Activated CD4-positive, CD25-positive, alpha-beta regulatory T cell treated with anti-CD3 and anti-CD28 coated beads, Interleukin-2, amount 50 U/mL, for 24 hours (primary cell): Measurements from ENCODE around the gene CDHR3.
"Not testable (repeated sequence)": the region's sequence is repeated elsewhere in the genome, so short reads cannot be mapped to it uniquely, and the experiment has no call there.

Experiments used
- ATAC-seq, 2 donors: fragments of 150-1000 bp; cut with Tn5 transposase; one replicate each; pipeline ENCODE4 v1.10.0; 2021; ENCODE audit warnings: mild to moderate bottlenecking in 1 of 2, moderate library complexity in 1 of 2

Gene CDHR3

DNA sequence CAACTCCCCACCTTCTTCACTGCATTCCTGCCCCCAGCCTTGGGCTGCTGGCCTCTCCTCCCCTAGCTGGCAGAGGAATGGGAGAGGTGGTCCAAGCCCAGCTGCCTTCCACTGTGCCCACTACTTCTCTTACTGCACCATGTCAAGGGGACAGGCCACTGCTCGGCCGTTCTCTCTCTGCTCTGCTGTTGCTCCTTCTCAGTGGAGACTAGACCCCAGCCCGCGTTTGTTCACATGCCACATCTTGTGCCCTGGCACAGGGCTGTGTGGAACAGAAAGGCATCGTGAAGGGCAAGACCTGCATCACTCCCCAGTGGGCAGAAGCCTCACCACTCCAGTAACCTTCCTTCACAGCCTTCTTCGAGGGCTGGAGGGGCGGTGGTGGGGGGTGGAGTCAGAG lies 711 bp upstream of the CDHR3 start:
- no peak for ATAC-seq

GRCh38 chr7:105971845-105972244 lies 8.8 kb downstream of the CDHR3 start:
- ATAC-seq = no peak

GRCh38 chr7:105972276-105972675 lies 9.2 kb downstream of the CDHR3 start:
- ATAC-seq = no peak

DNA sequence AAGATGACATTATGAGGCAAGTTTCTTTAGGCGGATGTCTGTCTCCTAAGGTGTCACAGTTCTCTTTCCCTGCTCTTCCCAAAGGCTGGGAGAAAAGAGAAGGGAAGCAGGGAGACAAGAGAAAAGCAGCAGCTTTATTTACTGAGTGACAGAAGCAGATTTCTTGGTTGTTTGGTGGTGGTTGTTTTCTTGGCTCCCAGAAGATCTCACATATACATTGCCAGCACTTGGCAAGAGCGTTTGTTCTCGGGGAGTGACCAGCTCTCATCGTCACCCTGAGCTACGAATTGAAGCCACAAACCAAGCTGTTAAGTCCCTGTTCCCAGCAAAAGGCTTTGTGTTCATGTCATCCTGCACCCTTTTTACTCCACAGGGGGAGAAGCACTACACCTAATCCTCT lies 11.4 kb downstream of the CDHR3 start:
- no peak for ATAC-seq

DNA sequence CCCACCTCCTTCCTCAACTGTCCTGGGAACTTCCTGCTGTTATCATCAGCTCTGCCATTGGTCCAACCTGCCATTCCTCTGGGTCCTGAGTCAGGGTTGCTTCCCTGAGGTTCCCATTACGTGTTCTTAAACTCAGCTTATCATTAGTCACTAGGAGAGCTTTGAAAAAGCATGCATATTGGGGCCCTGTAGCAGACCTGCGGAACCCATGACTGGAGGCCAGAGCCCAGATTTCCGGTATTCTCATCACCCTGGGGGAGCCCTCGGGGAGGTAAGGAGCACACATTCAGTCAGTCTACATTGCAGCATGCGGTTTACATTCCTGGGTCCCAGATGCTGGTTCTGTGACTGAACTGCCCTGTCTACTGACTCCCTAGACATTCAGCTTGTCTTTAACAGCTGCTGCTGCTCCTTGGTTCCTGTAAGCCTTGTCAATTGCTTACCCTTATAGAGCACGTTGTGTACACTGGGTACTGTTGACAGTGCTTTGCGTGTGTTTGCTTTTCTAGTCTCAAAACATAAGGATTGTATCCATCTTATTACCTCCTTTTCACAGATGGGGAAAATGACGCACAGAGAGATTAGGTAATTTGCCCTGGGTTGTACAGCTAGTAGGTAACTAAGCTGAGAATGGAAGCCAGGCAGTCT lies 12.8 kb downstream of the CDHR3 start:
- no peak for ATAC-seq

GRCh38 chr7:105976868-105977267 lies 13.8 kb downstream of the CDHR3 start:
- ATAC-seq = no peak

- no peak for ATAC-seq
Observed at GRCh38 chr7:105978035-105978434, 15.0 kb downstream of the CDHR3 start.

DNA sequence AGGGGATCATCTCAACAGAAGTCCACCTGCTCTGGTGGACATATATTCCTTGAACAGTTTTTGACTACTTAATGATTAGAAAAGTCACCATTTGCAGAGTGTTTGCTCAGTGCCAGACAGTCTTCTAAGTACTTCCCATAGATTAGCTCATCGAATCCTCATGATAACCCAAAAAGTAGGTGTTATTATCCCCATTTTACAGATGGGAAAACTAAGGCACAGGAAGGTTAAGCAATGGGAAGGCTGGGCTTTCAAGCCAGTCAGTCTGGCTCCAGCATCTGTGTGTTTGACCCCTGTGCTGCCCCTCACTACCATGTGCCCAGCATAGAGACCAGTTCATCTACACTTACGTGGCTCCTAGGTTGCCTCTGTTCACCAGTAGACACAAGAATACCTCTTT lies 15.9 kb downstream of the CDHR3 start:
- ATAC-seq = no peak

DNA sequence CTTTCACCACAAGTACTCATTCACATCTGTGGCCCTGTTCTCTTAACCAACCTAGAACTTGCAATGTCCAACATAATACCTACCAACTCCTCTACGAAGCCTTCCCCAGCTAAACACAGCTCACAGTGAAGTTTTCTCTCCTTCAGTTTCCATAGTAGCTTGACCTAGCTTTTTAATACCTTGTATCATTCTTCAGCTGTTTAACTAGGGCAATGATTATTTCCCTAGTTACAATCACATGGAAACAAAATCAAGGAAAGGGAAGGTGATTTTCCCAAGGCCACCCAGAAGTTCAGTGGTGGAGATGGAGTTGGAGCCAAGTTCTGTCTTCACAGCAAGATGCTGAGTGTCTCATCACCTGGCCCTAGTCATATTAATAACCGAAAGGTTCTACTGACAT lies 16.3 kb downstream of the CDHR3 start:
- ATAC-seq = no peak

DNA sequence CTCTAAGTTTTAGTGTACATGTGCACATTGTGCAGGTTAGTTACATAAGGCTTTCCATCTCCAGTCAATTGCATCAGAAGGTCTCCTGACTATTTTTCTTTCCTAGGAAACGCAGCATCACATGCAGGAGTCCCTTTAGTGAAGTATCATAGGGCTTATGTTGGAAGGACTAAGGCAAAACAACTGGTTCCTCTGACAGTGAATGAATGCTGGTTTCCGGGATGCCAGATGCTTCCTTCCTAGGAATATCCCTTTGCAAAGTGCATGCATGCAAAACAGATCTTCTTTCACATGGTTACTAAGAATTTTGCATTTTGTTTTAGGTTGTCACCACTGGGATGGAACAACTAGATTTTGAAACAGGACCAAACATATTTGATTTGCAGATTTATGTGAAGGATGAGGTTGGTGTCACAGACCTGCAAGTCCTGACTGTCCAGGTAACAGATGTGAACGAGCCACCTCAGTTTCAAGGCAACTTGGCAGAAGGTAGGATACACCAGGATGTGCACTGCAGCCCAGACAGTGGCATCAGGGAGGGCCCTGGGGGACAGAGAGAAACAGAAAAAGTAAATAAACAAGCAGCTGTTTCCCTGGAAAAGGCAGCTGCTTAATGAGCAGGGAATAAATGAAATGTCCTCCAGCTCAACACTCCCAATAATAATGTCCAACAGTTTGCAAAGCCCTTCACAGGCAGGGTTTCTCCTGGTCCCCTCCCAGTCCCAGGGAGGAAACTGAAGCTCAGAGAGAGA lies 17.8 kb downstream of the CDHR3 start:
- no peak for ATAC-seq

DNA sequence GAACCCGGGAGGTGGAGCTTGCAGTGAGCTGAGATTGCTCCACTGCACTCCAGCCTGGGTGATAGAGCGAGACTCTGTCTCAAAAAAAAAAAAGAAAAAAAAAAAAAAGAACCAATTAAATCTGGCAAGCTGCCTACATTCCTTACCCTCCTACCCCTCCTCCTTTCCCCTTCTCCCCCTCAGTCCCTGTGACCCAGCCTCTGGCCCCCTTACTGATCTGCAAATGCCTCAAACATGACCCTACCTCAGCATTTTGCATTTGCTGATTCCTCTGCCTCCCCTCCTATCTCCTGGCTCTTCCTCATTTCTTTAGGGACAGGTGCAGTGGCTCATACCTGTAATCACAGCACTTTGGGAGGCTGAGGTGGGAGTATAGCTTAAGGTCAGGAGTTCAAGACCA lies 19.3 kb downstream of the CDHR3 start:
- no peak for ATAC-seq

DNA sequence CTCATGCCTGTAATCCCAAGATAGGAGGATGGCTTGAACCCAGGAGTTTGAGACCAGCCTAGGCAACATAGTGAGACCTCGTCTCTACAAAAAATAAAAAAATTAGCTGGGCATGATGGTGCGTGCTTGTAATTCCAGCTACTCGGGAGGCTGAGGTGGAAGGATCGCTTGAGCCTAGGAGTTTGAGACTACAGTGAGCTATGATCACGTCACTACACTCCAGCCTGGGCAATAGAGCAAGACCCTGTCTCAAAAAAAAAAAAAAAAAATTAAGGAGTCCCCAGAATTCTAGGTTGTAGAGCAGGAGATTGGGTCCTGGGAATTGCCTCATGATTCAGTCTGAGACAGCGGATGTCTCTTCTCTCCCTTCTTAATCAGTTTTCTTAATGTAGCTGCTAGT lies 21.7 kb downstream of the CDHR3 start:
- not testable (repeated sequence) for ATAC-seq

DNA sequence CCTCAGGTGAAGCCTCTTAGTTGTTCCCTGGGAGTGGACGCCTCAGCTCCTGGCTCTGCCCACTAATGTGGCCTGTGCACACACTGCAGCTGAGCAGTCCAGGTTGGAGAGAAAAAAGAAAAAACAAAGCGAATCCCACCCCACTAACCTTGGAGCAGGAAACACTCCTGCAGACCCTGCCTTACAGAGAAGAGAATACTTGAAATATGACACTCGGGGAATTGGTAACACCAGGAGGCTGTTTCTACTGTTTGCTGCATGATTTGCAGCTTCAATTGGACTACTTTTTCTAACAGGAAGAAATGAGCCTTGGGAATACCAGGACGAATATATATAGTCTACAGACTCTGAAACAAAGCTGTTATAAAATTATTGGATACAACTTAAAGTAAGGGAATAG lies 22.2 kb downstream of the CDHR3 start:
- ATAC-seq = no peak

- no peak for ATAC-seq
Observed at GRCh38 chr7:105985672-105986215, 22.7 kb downstream of the CDHR3 start.

DNA sequence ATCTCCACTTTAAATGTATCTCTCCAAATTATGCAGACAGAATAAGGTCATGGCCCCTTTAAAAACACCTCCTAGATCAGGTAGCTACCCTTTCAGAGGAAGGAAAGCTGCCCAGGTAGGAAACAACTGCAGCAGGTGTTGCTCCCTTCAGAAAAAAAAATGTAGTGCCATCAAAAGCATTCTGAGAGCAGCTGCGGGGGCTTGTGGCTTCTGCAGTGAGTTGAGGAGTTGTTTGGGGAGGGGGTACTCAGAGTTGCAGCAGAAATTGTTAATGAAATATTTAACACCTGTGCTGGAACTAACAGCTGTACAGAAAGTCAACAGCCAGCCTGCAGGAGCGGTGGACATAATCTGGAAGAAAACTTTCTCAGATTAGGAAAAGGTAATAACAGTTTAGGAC lies 24.0 kb downstream of the CDHR3 start:
- no peak for ATAC-seq

GRCh38 chr7:105988276-105988675 lies 25.2 kb downstream of the CDHR3 start:
- ATAC-seq = no peak

DNA sequence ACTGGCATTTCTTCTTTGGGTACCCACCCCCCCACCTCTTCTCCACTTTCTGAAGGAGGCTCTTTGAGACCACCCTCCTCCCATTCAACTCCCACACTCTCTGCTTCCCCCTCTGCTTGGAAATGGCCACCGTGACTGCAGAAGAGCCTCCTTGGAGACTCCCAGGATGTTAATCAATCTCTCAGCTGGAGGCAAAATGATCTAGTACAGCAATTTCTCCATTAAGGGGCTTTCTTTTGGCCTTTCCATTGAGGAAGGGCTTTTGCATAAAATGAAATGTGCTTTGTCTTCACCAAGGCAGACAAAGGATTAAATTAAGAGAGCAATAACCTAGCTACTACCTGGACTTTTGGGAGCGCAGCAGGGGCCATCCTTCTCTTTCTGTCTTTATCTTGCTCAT lies 26.1 kb downstream of the CDHR3 start:
- no peak for ATAC-seq

DNA sequence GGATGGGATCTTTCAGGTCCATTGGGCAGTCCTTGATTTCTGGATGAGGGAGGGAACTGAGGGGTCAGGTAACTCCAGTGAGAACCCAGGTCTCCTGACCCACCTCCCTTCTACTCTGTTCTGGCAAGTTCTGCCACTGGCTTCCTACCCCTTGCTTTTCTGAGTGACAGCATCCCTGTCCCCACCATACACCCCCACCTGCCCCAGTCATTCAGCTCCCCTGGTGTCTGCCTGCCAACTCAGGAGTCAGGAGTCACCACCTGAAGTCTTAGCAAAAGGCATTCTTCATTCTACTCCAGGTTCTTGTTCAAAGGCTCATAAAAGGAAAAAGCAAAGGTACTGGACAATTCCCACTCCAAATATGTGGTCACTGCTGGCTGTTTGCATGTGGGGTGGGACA lies 26.6 kb downstream of the CDHR3 start:
- no peak for ATAC-seq

- no peak for ATAC-seq
Observed at GRCh38 chr7:105990141-105990540, 27.1 kb downstream of the CDHR3 start.

- no peak for ATAC-seq
Observed at GRCh38 chr7:105990727-105991453, 27.8 kb downstream of the CDHR3 start.

- no peak for ATAC-seq
Observed at GRCh38 chr7:105992905-105993304, 29.8 kb downstream of the CDHR3 start.

GRCh38 chr7:105996860-105997737 lies 34.0 kb downstream of the CDHR3 start:
- ATAC-seq = no peak

DNA sequence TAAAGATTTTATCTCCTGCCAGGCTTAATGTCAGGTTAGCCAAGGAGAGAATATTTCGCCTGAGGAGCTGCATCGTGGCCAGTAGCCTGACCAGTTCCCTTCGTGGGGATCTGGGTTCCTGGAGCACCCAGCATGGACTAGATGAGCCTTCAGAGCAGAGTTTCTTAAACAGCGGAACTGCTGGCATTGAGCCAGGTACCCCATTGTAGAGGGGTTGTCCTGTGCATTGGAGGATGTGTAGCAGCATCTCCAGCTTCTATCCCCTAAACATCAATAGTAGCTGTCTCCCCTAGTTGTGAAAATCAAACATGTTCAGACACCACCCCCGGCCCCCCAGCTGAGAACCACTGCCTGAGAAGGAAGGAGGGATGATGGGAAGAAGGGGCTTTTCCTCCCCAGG lies 36.2 kb downstream of the CDHR3 start:
- ATAC-seq = no peak
